Osteocyte (in vitro differentiated cells): ENCODE measurements around the gene AKAP8L. TPM values are rescaled to one million over a fixed set of nuclear protein-coding genes. Genes with fewer than 3 reads are reported as not detected.
"Not testable (repeated sequence)": the region's sequence is repeated elsewhere in the genome, so short reads cannot be mapped to it uniquely, and the experiment has no call there.

ENCODE experiments used
- DNase-seq: peaks from one replicate; pipeline ENCODE4 v3.0.0; 2021; ENCODE audit warnings: mixed read lengths; ENCODE audit not compliant: unreplicated experiment; ENCODE audit errors: extremely low spot score
- H3K27ac Mint-ChIP-seq: one replicate; pipeline ENCODE4 v1.8.0; 2021; ENCODE audit warnings: mild to moderate bottlenecking, mixed read lengths; ENCODE audit not compliant: unreplicated experiment
- H3K27me3 Mint-ChIP-seq: one replicate; pipeline ENCODE4 v1.8.0; 2021; ENCODE audit warnings: mixed read lengths; ENCODE audit not compliant: unreplicated experiment
- H3K36me3 Mint-ChIP-seq: one replicate; pipeline ENCODE4 v1.8.0; 2021; ENCODE audit warnings: mixed read lengths; ENCODE audit not compliant: unreplicated experiment
- H3K4me1 Mint-ChIP-seq: one replicate; pipeline ENCODE4 v1.8.0; 2021; ENCODE audit warnings: mixed read lengths; ENCODE audit not compliant: unreplicated experiment
- H3K4me3 Mint-ChIP-seq: one replicate; pipeline ENCODE4 v1.8.0; 2021; ENCODE audit warnings: mild to moderate bottlenecking, moderate library complexity, mixed read lengths; ENCODE audit not compliant: unreplicated experiment
- H3K9me3 Mint-ChIP-seq: one replicate; pipeline ENCODE4 v1.8.0; 2021; ENCODE audit warnings: mixed read lengths; ENCODE audit not compliant: unreplicated experiment
- total RNA-seq: library from RNA; stranded (reverse); gene quantifications from 2 replicates; pipeline ENCODE4 v1.2.1, GENCODE V29; 2021
- TF ChIP-seq, protein P1 (sequence below): fragments of 200-600 bp; sonication (generic); IDR thresholded peaks from 2 replicates; pipeline ENCODE4 v1.5.0; 2021; ENCODE audit warnings: antibody characterized with exemption, mild to moderate bottlenecking, moderate library complexity

AKAP8L gene
- total RNA-seq, 1 donor from 2014 or later, result 104 TPM

DNA sequence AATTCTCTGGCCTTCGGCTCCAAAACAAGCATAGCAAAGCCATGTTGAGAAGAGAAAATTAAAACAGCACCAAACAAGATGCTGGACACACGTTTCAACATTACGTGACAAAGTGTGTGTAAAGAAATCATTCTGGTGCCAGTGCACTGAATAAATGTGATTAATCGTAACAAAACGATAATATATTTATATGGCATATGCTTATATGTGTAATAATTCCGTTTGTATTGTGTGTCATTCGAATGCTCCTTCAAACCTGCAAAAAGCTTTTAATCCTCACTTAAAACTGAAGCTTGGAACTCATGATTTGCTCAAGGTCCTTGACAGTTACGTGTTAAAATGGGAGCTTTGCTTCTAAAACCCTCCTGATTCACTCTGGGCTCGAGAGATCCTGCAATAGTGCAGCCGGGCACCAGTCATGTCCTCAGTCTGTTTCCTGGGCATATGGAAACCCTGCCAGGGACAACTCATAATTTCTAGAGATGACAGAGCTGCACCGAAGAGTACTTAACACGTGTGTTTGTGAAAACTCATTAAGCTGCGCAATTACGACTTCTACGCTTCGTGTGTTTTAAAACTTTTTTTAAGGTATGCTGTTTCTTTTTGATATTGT lies 731 bp upstream of the AKAP8L start:
- peak overlapping the region; percentile 98 for H3K4me3 Mint-ChIP-seq
- no peak for DNase-seq
- H3K27ac Mint-ChIP-seq, result peak overlapping the region; percentile 84
- no peaks in the 10 kb centered on the region for H3K9me3 Mint-ChIP-seq
- peaks cover 33% of the 10 kb centered on the region for H3K4me1 Mint-ChIP-seq
- peaks cover 21% of the 10 kb centered on the region for H3K36me3 Mint-ChIP-seq
- TF ChIP-seq, protein P1, sequence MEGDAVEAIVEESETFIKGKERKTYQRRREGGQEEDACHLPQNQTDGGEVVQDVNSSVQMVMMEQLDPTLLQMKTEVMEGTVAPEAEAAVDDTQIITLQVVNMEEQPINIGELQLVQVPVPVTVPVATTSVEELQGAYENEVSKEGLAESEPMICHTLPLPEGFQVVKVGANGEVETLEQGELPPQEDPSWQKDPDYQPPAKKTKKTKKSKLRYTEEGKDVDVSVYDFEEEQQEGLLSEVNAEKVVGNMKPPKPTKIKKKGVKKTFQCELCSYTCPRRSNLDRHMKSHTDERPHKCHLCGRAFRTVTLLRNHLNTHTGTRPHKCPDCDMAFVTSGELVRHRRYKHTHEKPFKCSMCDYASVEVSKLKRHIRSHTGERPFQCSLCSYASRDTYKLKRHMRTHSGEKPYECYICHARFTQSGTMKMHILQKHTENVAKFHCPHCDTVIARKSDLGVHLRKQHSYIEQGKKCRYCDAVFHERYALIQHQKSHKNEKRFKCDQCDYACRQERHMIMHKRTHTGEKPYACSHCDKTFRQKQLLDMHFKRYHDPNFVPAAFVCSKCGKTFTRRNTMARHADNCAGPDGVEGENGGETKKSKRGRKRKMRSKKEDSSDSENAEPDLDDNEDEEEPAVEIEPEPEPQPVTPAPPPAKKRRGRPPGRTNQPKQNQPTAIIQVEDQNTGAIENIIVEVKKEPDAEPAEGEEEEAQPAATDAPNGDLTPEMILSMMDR, result peak; percentile 2
- no peaks in the 10 kb centered on the region for H3K27me3 Mint-ChIP-seq

DNA sequence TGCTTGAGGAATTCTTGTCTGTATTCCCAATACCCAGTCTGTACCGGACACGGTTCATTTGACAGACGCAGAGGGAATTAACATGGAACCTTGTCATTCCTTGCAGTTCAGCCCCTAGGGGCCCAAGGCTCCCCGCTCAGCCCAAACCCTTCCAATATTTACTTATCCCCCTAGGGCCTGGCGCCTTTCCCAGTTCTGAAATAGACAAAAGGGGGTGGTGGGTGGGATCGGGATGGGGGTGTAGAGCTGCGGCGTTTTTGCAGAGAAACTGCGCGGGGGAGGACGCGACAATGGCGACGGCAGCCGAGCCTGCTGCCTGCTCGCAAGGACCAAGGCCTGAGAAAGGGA lies 583 bp downstream of the AKAP8L start:
- Mint-ChIP-seq H3K36me3 (peaks cover 16% of the 10 kb centered on the region), H3K4me3 (peak overlapping the region; percentile 98), H3K27ac (peak overlapping the region; percentile 76), H3K4me1 (peaks cover 38% of the 10 kb centered on the region), H3K27me3 (no peaks in the 10 kb centered on the region), H3K9me3 (no peaks in the 10 kb centered on the region)
- DNase-seq, result no peak
- TF ChIP-seq, protein P1, result no peak

DNA sequence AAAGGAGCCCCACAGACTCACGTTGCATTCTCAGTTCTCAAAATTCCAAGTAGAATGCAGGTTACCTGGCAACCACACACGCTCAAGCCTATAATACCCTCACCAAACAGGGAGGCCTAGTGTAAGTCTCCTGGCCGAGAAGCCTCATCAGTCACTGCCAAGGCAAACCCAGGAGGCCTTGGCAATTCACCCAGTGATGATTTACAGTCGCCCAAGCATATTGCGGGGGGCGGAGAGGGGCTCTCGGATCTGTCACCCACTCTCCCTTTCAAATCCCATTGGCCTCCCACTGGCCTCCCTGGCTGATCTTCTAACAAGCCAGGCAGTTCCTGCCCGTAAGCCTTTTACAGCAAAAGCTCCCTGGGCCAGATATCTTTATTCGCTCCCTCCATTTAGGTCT lies 1.1 kb downstream of the AKAP8L start:
- DNase-seq, result no peak
- H3K9me3 Mint-ChIP-seq, result no peaks in the 10 kb centered on the region
- H3K27ac Mint-ChIP-seq, result peak overlapping the region; percentile 76
- peak overlapping the region; percentile 98 for H3K4me3 Mint-ChIP-seq
- no peaks in the 10 kb centered on the region for H3K27me3 Mint-ChIP-seq
- H3K4me1 Mint-ChIP-seq, result peaks cover 43% of the 10 kb centered on the region
- TF ChIP-seq, protein P1, result no peak
- H3K36me3 Mint-ChIP-seq, result peaks cover 11% of the 10 kb centered on the region

DNA sequence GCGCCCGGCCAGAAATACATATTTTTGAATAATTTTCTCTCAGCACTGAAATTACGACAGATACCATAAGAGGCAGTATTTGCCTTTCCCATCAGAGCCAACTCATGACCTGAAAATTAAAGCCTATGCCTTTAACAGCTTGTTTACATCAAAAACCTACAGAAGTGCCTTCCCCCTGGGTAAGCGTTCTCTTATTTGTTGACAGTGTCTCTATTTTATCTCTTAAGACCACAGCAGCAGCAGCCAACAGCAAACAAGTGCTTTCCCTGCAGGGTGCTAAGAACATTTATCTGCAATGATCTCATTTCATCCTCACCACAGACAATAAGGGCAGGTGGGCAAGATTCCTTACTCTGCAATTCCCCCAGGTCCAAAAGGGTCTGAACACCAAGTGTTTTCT lies 6.0 kb downstream of the AKAP8L start:
- H3K4me3 Mint-ChIP-seq, result no peak overlapping the region
- H3K27ac Mint-ChIP-seq, result peak overlapping the region; percentile 40
- H3K4me1 Mint-ChIP-seq, result peaks cover 41% of the 10 kb centered on the region
- TF ChIP-seq, protein P1, result no peak
- no peaks in the 10 kb centered on the region for H3K27me3 Mint-ChIP-seq
- peaks cover 12% of the 10 kb centered on the region for H3K36me3 Mint-ChIP-seq
- DNase-seq, result no peak
- H3K9me3 Mint-ChIP-seq, result no peaks in the 10 kb centered on the region

DNA sequence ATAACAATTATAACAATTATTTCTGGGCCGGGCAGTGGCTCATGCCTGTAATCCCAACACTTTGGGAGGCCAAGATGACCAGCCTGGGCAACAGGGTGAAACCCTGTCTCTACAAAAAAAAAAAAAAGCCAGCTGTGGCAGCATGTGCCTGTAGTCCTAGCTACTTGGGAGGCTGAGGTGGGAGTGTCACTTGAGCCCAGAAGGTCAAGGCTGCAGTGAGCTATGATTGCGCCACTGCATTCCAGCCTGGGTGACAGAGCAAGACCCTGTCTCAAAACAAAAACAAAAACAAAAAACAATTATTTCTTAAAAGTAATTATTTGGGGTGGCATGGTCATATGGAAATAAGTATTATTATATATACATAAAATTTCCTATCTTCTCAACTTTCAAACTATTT lies 7.4 kb downstream of the AKAP8L start:
- peaks cover 33% of the 10 kb centered on the region for H3K4me1 Mint-ChIP-seq
- peaks cover 19% of the 10 kb centered on the region for H3K36me3 Mint-ChIP-seq
- not testable (repeated sequence) for H3K9me3 Mint-ChIP-seq, H3K4me3 Mint-ChIP-seq, H3K27me3 Mint-ChIP-seq, DNase-seq
- peak overlapping the region; percentile 44 for H3K27ac Mint-ChIP-seq
